ENCODE measurements around the gene MYH11.
"Not testable (repeated sequence)": the region's sequence is repeated elsewhere in the genome, so short reads cannot be mapped to it uniquely, and the experiment has no call there.

MYH11 gene

GRCh38 chr16:15694499-15694898 lies 162.3 kb downstream of the MYH11 start:
- H3K4me3 ChIP-seq (ENCODE audit: low read depth, low read length), result no peak overlapping the region
- no peak for DNase-seq (ENCODE audit: low read depth)
- TF ChIP-seq CTCF (IDR thresholded peaks at IDR 0.05; ENCODE audit: control insufficient read depth, extremely low read depth, insufficient read depth), result no peak

GRCh38 chr16:15692508-15692907 lies 164.3 kb downstream of the MYH11 start:
- H3K4me3 ChIP-seq (ENCODE audit: low read depth, low read length); DNase-seq (ENCODE audit: low read depth): not testable (repeated sequence)

GRCh38 chr16:15691046-15691445 lies 165.8 kb downstream of the MYH11 start:
- no peak for TF ChIP-seq CTCF (IDR thresholded peaks at IDR 0.05; ENCODE audit: control insufficient read depth, extremely low read depth, insufficient read depth)
- DNase-seq (ENCODE audit: low read depth), result no peak
- no peak overlapping the region for H3K4me3 ChIP-seq (ENCODE audit: low read depth, low read length)

- TF ChIP-seq CTCF (IDR thresholded peaks at IDR 0.05; ENCODE audit: control insufficient read depth, extremely low read depth, insufficient read depth), result no peak
- no peak for DNase-seq (ENCODE audit: low read depth)
- no peak overlapping the region for H3K4me3 ChIP-seq (ENCODE audit: low read depth, low read length)
These were observed 166.5 kb downstream of the MYH11 start for GRCh38 chr16:15690296-15690695.

- DNase-seq (ENCODE audit: low read depth), result no peak
- no peak for TF ChIP-seq CTCF (IDR thresholded peaks at IDR 0.05; ENCODE audit: control insufficient read depth, extremely low read depth, insufficient read depth)
- H3K4me3 ChIP-seq (ENCODE audit: low read depth, low read length), result no peak overlapping the region
These were observed 167.5 kb downstream of the MYH11 start for GRCh38 chr16:15689290-15689689.

GRCh38 chr16:15686287-15686686 lies 170.5 kb downstream of the MYH11 start:
- H3K4me3 ChIP-seq (ENCODE audit: low read depth, low read length), result no peak overlapping the region
- no peak for TF ChIP-seq CTCF (IDR thresholded peaks at IDR 0.05; ENCODE audit: control insufficient read depth, extremely low read depth, insufficient read depth)
- DNase-seq (ENCODE audit: low read depth), result no peak

- peak; percentile 39 for TF ChIP-seq CTCF (IDR thresholded peaks at IDR 0.05; ENCODE audit: control insufficient read depth, extremely low read depth, insufficient read depth)
- DNase-seq (ENCODE audit: low read depth), result peak; percentile 10
- no peak overlapping the region for H3K4me3 ChIP-seq (ENCODE audit: low read depth, low read length)
These were observed 174.7 kb downstream of the MYH11 start for GRCh38 chr16:15682105-15682570.

Measured in LNCaP clone FGC (cell line).